ENCODE results near the gene PCSK2.

DNA sequence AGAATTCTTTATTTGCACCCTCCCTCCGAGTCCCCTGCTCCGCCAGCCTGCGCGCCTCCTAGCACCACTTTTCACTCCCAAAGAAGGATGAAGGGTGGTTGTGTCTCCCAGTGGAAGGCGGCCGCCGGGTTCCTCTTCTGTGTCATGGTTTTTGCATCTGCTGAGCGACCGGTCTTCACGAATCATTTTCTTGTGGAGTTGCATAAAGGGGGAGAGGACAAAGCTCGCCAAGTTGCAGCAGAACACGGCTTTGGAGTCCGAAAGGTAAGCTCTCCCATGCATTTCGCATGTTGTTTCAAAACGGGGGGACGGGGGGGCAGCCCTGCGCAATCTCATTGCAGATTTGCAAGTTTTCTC is 357 bp downstream of the PCSK2 start:
- TF ChIP-seq, protein P1, sequence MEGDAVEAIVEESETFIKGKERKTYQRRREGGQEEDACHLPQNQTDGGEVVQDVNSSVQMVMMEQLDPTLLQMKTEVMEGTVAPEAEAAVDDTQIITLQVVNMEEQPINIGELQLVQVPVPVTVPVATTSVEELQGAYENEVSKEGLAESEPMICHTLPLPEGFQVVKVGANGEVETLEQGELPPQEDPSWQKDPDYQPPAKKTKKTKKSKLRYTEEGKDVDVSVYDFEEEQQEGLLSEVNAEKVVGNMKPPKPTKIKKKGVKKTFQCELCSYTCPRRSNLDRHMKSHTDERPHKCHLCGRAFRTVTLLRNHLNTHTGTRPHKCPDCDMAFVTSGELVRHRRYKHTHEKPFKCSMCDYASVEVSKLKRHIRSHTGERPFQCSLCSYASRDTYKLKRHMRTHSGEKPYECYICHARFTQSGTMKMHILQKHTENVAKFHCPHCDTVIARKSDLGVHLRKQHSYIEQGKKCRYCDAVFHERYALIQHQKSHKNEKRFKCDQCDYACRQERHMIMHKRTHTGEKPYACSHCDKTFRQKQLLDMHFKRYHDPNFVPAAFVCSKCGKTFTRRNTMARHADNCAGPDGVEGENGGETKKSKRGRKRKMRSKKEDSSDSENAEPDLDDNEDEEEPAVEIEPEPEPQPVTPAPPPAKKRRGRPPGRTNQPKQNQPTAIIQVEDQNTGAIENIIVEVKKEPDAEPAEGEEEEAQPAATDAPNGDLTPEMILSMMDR (conservative IDR thresholded peaks at IDR 0.05), result no peak
- TF ChIP-seq EZH2 (IDR thresholded peaks at IDR 0.05; ENCODE audit: low read depth), result no peak

Measured in PC-9 (cell line).